Uterus (tissue), 4 donors: Measurements from ENCODE around the gene MYOT. TPM values are rescaled to one million over a fixed set of nuclear protein-coding genes. Genes with fewer than 3 reads are reported as not detected.

ENCODE experiments used
- DNase-seq, 2 donors: peaks; one replicate each; pipeline ENCODE4 v3.0.0-alpha.2; 2019 to 2020
- H3K27ac ChIP-seq, 2 donors: fragments of 200-600 bp; sonication (generic); 1 replicate in 1 of 2; 2 replicates in 1 of 2; pipeline ENCODE4 v1.5.1; 2016 to 2018
- H3K27me3 ChIP-seq, 2 donors: fragments of 200-600 bp; sonication (generic); one replicate each; pipeline ENCODE4 v1.5.1; 2018 to 2019; ENCODE audit warnings: control low read depth in 1 of 2
- H3K36me3 ChIP-seq, 2 donors: fragments of 200-600 bp; sonication (generic); one replicate each; pipeline ENCODE4 v1.5.1; 2019; ENCODE audit warnings: control low read depth in 1 of 2
- H3K4me1 ChIP-seq, 2 donors: fragments of 200-600 bp; sonication (generic); one replicate each; pipeline ENCODE4 v1.5.1; 2018 to 2019; ENCODE audit warnings: control low read depth in 1 of 2
- H3K4me3 ChIP-seq, 2 donors: fragments of 200-600 bp; sonication (generic); 1 replicate in 1 of 2; 2 replicates in 1 of 2; pipeline ENCODE4 v1.5.1; 2018 to 2019; ENCODE audit warnings: mild to moderate bottlenecking in 1 of 2
- H3K9me3 ChIP-seq, 2 donors: fragments of 200-600 bp; sonication (generic); one replicate each; pipeline ENCODE4 v1.5.1; 2019; ENCODE audit warnings: control low read depth in 1 of 2
- CTCF ChIP-seq, 4 experiments: fragments of 200-600 bp in 2 of 4; fragments of 450-650 bp in 2 of 4; sonication (generic) in 2 of 4; IDR thresholded peaks; one replicate each; pipeline ENCODE4 v1.5.1; 2016 to 2019; ENCODE audit warnings: antibody characterized with exemption in 4 of 4, mild to moderate bottlenecking in 2 of 4, moderate library complexity in 1 of 4
- POLR2A ChIP-seq, 2 donors: fragments of 450-650 bp; IDR thresholded peaks; one replicate each; pipeline ENCODE4 v1.6.1; 2016; ENCODE audit warnings: antibody characterized with exemption in 2 of 2, mild to moderate bottlenecking in 1 of 2, moderate library complexity in 1 of 2
- intact Hi-C: fragments of 100-400 bp; cut with DNase I; formaldehyde crosslinking; loops from one replicate; pipeline ENCODE4 v1.15.1; 2023; ENCODE audit warnings: low total_unique reads
- total RNA-seq, 4 donors: library from RNA; depleted of rRNA in 3 of 4; stranded (reverse); fragments of >200 nt in 3 of 4; gene quantifications; one replicate each; pipeline versions ENCODE4 v1.1.0 to v1.2.4, GENCODE V29; 2014 to 2023
- donor health status: DM: yes; HTN: yes; CAD: no.

Gene MYOT
- total RNA-seq, 4 donors from 2014 or later = 0.51 to 2.7 (median 1.1) TPM

- no peaks in the 10 kb centered on the region for H3K4me1 ChIP-seq
- H3K27me3 ChIP-seq = no peaks in the 10 kb centered on the region
- no peak overlapping the region for H3K27ac ChIP-seq
- no peaks in the 10 kb centered on the region for H3K36me3 ChIP-seq
- H3K9me3 ChIP-seq = no peaks in the 10 kb centered on the region
- TF ChIP-seq CTCF (IDR thresholded peaks at IDR 0.05) = no peak
- TF ChIP-seq POLR2A (IDR thresholded peaks at IDR 0.05) = no peak
- intact Hi-C loops = no loop called here
- no peak for DNase-seq
- H3K4me3 ChIP-seq = no peak overlapping the region
These were observed 65.1 kb downstream of the MYOT start for GRCh38 chr5:137932800-137933199.

DNA sequence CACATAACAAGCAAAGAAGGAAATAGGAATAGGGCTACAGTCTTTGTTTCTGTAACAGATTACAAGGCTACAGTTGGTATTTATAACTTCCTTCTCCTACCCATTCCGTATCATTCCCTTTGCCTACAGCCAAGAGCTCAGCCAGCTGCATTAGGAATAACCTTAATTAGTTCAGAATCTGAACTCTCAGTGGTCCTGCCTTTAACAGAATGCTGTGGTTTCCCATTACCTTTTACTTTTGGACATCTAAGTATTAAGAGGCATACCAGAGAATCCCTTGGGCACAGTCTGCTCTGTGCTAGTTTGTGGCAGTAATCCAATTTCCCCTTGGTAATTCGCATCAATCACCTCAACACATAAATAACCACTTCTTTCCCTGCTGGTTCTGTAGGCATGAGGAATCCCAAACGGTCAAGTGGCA lies 65.8 kb downstream of the MYOT start:
- TF ChIP-seq CTCF (IDR thresholded peaks at IDR 0.05) = no peak
- TF ChIP-seq POLR2A (IDR thresholded peaks at IDR 0.05) = no peak
- Histone ChIP-seq H3K36me3 (no peaks in the 10 kb centered on the region), H3K4me3 (no peak overlapping the region), H3K27me3 (no peaks in the 10 kb centered on the region), H3K27ac (no peak overlapping the region), H3K4me1 (no peaks in the 10 kb centered on the region), H3K9me3 (no peaks in the 10 kb centered on the region)
- no peak for DNase-seq
- intact Hi-C loops = no loop called here

GRCh38 chr5:137935190-137935589 lies 67.5 kb downstream of the MYOT start:
- intact Hi-C loops = no loop called here
- Histone ChIP-seq H3K4me3 (no peak overlapping the region), H3K9me3 (no peaks in the 10 kb centered on the region), H3K36me3 (no peaks in the 10 kb centered on the region), H3K27ac (no peak overlapping the region), H3K4me1 (no peaks in the 10 kb centered on the region), H3K27me3 (no peaks in the 10 kb centered on the region)
- no peak for DNase-seq
- TF ChIP-seq CTCF (IDR thresholded peaks at IDR 0.05) = no peak
- no peak for TF ChIP-seq POLR2A (IDR thresholded peaks at IDR 0.05)

DNA sequence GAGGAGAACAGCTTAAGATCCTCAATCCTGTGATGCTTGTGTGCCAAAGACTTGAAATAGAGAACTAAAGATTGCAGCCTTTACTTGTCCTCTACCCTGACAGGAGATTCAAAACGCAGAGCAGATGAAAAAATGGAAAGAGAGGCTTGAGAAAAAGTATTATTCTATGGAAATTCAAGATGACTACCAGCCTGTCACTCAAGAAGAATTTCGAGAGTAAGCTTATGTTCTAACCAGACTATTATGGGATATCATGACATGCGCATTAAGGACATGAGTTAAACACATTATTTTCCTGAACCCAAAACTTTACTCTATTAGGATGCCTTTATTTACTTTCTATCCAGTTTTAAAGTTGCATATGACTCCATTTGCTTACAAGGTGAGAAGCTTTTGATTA lies 68.0 kb downstream of the MYOT start:
- DNase-seq = no peak
- H3K4me1 ChIP-seq = no peaks in the 10 kb centered on the region
- no peaks in the 10 kb centered on the region for H3K36me3 ChIP-seq
- H3K9me3 ChIP-seq = no peaks in the 10 kb centered on the region
- intact Hi-C loops = no loop called here
- no peak for TF ChIP-seq POLR2A (IDR thresholded peaks at IDR 0.05)
- no peak for TF ChIP-seq CTCF (IDR thresholded peaks at IDR 0.05)
- H3K27ac ChIP-seq = no peak overlapping the region
- no peak overlapping the region for H3K4me3 ChIP-seq
- H3K27me3 ChIP-seq = no peaks in the 10 kb centered on the region

Other genes with a start within 250 kb of the MYOT start
- gene KLHL3, start 131.8 kb upstream of the MYOT start, total RNA-seq = 10 to 100 TPM in 2 of 4 donors, 1 to 10 TPM in 2; 3.1 to 21.8 (median 8.9) TPM
- gene HNRNPA0, start 113.5 kb upstream of the MYOT start, total RNA-seq = 10 to 100 TPM in 2 of 4 donors, 1 to 10 TPM in 2; 5.9 to 44.7 (median 21.0) TPM
- not detected for gene PKD2L2, start 21.6 kb downstream of the MYOT start, total RNA-seq
- 100 to 1,000 TPM in 1 of 4 donors, 10 to 100 TPM in 3; 40.6 to 104 (median 58.1) TPM for gene FAM13B, start 165.2 kb downstream of the MYOT start, total RNA-seq
- not detected for gene WNT8A, start 216.2 kb downstream of the MYOT start, total RNA-seq